GM21381 (cell line): ENCODE results near the gene MTA1.

Source experiments
- ATAC-seq: cut with Tn5 transposase; IDR thresholded peaks from one replicate; pipeline ENCODE4 v1.9.1; 2021; ENCODE audit warnings: mild to moderate bottlenecking, moderate library complexity; ENCODE audit not compliant: unreplicated experiment

The MTA1 gene

GRCh38 chr14:105508601-105509000 lies 89.0 kb downstream of the MTA1 start:
- no peak for ATAC-seq

DNA sequence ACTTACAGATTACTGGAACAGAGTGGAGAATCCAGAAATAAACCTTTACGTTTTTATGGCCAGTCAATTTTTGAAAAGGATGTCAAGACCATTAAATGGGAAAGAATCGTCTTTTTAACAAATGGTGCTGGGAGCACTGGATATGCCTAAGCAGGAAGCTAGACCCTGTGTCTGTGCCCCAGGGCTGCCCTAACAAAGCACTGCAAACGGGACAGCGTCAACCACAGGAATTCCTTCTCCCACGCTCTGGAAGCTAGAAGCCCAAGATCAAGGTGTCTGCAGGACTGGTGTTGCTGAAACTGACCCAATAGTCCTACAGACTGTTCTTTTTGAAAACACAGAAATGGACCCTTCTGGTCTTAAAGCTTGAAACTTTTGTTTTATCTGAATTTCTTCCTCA lies 97.5 kb downstream of the MTA1 start:
- ATAC-seq, result no peak

GRCh38 chr14:105519946-105520698 lies 100.5 kb downstream of the MTA1 start:
- ATAC-seq, result no peak
